PFSK-1 (cell line): ENCODE measurements around the gene HGFAC.

Source experiments
- FOXP2 ChIP-seq: optimal IDR thresholded peaks from 2 replicates; pipeline ENCODE3; 2011; ENCODE audit warnings: borderline replicate concordance, control low read depth, inconsistent platforms; ENCODE audit not compliant: insufficient read depth; ENCODE audit errors: extremely low read length, extremely low read depth
- POLR2AphosphoS5 ChIP-seq: IDR thresholded peaks from 2 replicates; pipeline ENCODE4 v1.6.1; 2012; ENCODE audit warnings: low read depth, mild to moderate bottlenecking, control low read depth, low read length, moderate library complexity
- REST ChIP-seq, 2 experiments: IDR thresholded peaks; 2 replicates each; pipeline versions ENCODE4 v1.6.1 to v1.8.0; 2011 to 2012; ENCODE audit warnings: low read depth in 2 of 2, low read length in 2 of 2, control low read depth in 1 of 2, inconsistent platforms in 1 of 2, mild to moderate bottlenecking in 1 of 2, moderate library complexity in 1 of 2; ENCODE audit not compliant: insufficient read depth in 1 of 2
- SIN3A ChIP-seq: IDR thresholded peaks from 2 replicates; pipeline ENCODE4 v1.6.1; 2012; ENCODE audit warnings: mild to moderate bottlenecking, low read length, moderate library complexity, borderline replicate concordance; ENCODE audit not compliant: insufficient read depth
- TAF1 ChIP-seq: IDR thresholded peaks from 2 replicates; pipeline ENCODE4 v1.6.1; 2012; ENCODE audit warnings: low read length, control low read depth, borderline replicate concordance; ENCODE audit not compliant: insufficient read depth

DNA sequence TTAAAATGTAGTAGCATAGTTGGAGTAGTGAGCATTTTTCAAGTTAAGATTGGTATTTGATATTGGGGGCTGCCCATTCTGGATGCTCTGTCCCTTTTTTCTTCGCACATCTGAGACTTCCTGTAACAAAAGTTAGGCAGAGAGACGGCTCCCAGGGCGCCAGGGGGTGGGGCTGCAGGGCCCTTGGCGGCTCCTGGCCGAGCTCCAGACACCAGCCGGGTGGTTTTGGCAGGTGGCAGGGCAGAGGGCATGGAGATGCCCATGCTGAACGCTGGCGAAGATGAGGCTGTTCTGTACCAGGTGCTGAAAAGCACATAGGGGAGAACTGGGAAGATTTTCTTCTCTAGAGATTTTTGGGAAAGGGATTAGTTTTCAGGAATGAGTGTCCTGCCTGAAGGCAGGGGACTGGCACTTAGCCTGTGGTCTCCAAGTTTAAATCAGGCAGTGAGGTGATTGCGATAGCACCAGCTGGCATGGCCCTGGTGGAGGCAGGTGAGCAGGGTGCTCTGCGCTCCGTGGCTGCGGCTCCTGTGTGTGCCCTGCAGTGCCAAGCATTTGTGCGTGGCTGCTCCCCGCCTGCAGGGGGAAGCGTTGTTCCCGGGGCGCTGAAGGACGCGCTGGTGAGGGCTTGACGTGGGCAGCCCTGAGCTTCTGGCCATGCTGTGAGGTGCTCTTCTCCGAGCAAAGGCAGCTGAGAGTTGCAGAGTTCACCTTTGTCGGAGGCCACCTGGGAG, 23.6 kb upstream of the HGFAC start:
- TF ChIP-seq POLR2AphosphoS5 (no peak), TAF1 (no peak), SIN3A (no peak), REST (IDR thresholded peaks at IDR 0.05; ENCODE audit: insufficient read depth in 1 of 2, low read depth in 2 of 2, low read length in 2 of 2) (no peak), FOXP2 (no peak)
